Measurements from ENCODE around the gene TBC1D3B.
"Not testable (repeated sequence)": the region's sequence is repeated elsewhere in the genome, so short reads cannot be mapped to it uniquely, and the experiment has no call there.

TBC1D3B gene

GRCh38 chr17:36176536-36176935 is at the start of gene TBC1D3B:
TSS of gene TBC1D3B (minus strand) at chr17:36176636. CDS start at chr17:36175050, 1,586 bp downstream.
- not testable (repeated sequence) for DNase-seq (ENCODE audit: low read depth in 3 of 3)

- DNase-seq (ENCODE audit: low read depth in 3 of 3): not testable (repeated sequence)
Measured at GRCh38 chr17:36222967-36223366, 46.5 kb upstream of the TBC1D3B start.

- DNase-seq (ENCODE audit: low read depth in 3 of 3): not testable (repeated sequence)
Measured at GRCh38 chr17:36221581-36222100, 45.2 kb upstream of the TBC1D3B start.

- not testable (repeated sequence) for DNase-seq (ENCODE audit: low read depth in 3 of 3)
Measured at GRCh38 chr17:36220737-36221580, 44.5 kb upstream of the TBC1D3B start.

GRCh38 chr17:36219556-36219955 is 43.1 kb upstream of the TBC1D3B start:
- not testable (repeated sequence) for DNase-seq (ENCODE audit: low read depth in 3 of 3)

DNA sequence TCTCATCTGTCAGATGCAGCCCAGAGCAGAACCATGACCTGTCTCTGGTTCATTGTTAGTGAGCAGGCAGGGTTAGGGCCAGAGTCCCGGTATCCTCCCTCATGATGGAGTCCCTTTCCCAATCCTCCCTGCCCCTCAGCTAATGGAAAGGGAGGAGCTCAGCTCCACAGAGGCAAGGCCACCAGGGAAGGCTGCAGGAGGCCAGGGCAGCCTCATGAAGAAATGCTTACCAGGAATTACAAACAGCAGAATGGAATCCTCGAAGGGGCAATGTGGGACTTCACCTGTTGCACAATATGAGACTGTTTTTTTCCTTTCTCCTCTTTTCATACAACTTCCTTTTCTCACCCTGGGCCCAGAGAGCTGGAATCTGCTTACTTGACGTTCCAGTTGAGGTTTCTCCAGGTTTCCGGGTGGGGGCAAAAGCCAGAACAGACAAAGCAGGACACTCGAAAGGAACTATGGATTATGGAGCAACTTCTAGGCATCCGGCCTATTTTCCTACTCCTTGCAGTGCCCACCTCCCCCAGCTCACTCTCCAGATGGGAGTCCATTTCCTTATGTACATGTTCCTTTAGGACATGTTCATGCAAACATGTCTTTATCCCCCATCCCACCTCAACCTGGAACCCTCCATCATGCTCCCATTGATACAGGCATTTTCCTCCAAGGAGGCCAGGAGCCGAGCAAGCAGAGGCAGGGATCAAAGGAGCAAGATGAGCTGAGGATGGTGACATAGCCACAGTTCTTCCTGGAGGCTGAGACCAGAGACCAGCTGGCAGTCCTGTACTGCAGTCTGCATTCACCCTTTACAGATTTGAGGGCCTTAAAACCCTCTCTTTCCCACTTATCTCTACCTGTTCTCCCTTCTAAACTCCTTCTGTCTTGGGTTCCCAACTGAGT is 39.2 kb upstream of the TBC1D3B start:
- DNase-seq (ENCODE audit: low read depth in 3 of 3): not testable (repeated sequence)

- DNase-seq (ENCODE audit: low read depth in 3 of 3): no peak
Measured at GRCh38 chr17:36214918-36215317, 38.5 kb upstream of the TBC1D3B start.

DNA sequence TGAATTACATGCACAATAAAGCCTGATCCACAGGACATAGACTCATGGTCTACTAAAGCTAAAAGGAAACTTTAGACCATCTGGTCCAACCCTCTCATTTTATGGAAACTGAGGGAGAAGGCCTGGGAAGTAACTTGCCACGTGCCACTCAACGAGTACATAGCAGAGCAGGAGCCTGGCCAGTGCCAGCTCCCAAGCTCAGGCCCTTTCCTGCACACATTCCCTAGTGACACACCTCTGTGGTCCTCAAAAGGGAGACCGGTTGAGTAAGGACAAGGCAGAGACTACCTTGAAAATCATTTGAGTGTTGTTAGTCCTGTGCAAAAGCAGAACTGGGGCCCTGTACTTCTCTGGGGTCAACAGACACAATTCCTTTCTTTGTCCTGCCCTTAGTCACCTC is 37.3 kb upstream of the TBC1D3B start:
- no peak for DNase-seq (ENCODE audit: low read depth in 3 of 3)

DNA sequence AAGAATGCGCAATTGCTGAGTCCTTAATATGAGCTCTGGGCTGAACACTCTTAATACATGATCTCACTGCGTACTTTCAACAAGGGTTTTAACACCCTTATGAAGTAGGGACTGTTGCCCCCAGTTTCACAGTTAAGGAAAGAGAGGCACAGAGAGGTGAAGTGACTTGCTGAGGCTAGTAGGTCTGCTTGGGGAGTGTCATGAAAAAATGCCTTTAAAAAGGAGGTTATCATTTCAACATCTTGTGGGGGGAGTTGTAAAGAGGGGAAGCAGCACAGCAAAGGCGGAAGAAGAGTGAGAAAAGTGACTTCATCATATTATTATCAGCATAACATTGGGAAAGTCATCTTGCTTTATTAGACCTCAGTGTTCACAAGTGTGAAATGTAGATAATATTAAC is 36.5 kb upstream of the TBC1D3B start:
- DNase-seq (ENCODE audit: low read depth in 3 of 3): no peak

DNA sequence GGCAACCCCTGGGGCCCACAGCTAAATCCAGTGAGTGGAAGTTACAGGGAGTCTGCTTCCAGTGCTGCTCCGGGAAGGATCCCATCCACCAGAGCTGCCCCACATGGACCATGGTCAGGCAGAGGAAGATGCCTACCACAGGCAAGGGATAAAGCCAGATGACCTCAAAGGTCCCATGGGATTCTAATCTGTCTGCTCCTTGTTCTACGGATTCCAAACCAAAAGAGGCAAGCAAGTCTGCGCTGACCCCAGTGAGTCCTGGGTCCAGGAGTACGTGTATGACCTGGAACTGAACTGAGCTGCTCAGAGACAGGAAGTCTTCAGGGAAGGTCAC is 35.8 kb upstream of the TBC1D3B start:
- no peak for DNase-seq (ENCODE audit: low read depth in 3 of 3)

DNA sequence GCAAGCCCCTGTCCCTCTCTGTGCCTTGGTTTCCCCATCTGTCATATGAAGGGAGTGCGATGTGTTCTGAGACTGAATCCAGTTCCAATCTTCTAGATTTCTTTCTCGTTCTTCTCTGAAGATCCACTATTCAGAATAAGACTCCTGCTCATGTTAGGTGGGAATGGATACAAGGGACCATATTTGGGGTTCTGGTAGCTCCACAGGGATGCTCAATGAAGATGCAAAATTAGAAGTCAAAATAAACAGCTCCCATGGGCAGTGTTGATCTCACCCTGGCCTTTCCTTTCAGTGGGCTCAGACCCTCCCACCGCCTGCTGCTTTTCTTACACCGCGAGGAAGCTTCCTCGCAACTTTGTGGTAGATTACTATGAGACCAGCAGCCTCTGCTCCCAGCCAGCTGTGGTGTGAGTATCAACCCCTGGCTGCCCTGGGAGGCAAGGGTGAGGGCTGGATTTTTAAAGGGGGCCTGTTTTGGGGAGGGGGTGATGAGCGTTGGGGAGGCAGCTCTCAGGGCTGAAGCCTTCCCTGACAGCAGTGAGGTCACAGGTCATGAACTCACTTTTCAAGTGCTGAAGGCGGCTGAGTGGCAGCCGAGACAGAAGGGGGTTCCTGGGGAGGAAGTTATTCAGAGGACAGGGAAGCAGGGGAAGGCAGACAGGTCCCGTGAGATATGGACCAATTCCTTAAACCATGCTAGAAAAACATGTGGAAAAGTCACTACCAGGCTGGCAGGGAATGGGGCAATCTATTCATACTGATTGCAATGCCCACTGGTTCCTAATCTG is 35.2 kb upstream of the TBC1D3B start:
- DNase-seq (ENCODE audit: low read depth in 3 of 3): not testable (repeated sequence)

- not testable (repeated sequence) for DNase-seq (ENCODE audit: low read depth in 3 of 3)
Measured at GRCh38 chr17:36210439-36211211, 34.2 kb upstream of the TBC1D3B start, which contains the start of gene CCL4L2. TSS of gene CCL4L2 (plus strand) at chr17:36211063.

DNA sequence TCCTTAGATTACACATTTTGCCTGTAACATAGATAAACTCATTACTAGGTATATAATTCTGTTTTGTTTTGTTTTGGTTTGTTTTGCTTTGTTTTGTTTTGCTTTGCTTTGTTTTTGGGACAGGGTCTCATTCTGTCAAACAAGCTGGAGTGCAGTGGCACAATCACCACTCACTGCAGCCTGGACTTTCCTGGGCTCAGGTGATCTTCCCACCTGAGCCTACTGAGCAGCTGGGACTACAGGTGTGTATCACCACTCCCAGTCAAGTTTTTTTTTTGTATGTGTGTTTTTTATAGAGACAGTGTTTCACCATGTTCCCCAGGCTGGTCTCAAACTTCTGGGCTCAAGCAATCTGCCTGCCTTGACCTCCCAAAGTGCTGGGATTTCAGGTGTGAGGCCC is 33.1 kb upstream of the TBC1D3B start:
- DNase-seq (ENCODE audit: low read depth in 3 of 3): no peak

- not testable (repeated sequence) for DNase-seq (ENCODE audit: low read depth in 3 of 3)
Measured at GRCh38 chr17:36207383-36207782, 30.9 kb upstream of the TBC1D3B start.

DNA sequence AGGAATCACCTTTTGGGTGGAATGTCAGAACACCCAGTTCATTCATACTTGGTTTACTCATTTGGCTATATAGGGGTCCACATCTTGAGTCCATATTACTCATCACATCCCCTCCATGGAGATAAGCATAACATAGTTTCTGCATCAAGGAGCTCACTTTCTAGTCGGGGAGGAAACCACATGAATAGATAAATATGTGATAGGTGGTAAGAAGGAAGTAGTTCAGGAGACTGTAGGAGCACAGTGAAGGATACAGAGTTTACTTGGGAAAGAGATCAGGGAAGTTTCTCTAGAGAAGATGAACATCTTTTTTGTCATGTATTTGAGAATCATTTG is 30.0 kb upstream of the TBC1D3B start:
- not testable (repeated sequence) for DNase-seq (ENCODE audit: low read depth in 3 of 3)

GRCh38 chr17:36205637-36206485 is 29.4 kb upstream of the TBC1D3B start:
- DNase-seq (ENCODE audit: low read depth in 3 of 3): no peak

GRCh38 chr17:36204724-36205500 is 28.5 kb upstream of the TBC1D3B start:
- no peak for DNase-seq (ENCODE audit: low read depth in 3 of 3)

DNA sequence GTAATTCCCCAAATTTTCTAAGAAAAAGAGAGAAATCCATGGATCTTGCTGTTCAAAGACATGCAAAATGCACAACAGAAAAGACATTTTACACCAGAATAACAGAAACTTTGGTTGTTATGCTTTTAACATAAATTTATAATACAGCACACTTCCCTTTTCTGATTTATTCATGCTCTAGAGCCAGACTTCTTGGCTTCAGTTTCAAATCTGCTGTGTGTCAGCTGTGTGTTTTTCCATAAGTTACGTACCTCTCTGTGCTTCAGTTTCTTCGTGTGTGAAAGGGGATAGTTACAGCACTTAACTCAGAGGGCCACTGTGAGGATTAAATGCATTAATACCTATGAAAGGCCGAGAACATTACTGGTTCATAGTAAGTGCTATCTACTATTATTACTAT is 26.9 kb upstream of the TBC1D3B start:
- no peak for DNase-seq (ENCODE audit: low read depth in 3 of 3)

DNA sequence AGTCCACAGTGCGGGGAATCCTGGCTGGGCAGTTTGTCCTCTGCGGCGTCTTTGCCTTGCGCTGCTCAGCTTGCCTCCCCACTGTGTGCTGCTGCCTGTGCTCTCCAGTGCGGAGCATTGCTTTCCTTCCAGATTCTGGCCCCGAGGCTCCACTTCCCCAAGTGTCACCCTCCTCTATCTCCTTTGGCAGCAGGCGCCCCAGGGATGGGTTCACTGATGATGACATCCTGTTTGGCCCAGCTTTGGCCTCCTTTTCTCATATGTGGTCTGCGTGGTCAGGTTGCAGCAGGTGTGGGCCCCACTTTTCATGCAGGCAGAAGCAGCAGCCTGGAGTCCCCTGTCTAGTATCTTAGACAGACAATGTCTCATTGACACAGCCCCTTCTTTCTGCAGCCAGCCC is 25.1 kb upstream of the TBC1D3B start:
- not testable (repeated sequence) for DNase-seq (ENCODE audit: low read depth in 3 of 3)

All from stimulated activated CD4-positive, alpha-beta T cell treated with anti-CD3 and anti-CD28 coated beads, TNF-alpha, amount 100 ng/mL, for 24 hours (primary cell).